HG03097 (cell line): ENCODE data around the gene MAP1B.
A peak's percentile ranks its signal among the peaks of the same experiment; 100 is the strongest.

ENCODE experiments used
- ATAC-seq: cut with Tn5 transposase; IDR thresholded peaks from one replicate; pipeline ENCODE4 v1.9.1; 2021; ENCODE audit not compliant: unreplicated experiment, low FRiP score

Gene MAP1B

DNA sequence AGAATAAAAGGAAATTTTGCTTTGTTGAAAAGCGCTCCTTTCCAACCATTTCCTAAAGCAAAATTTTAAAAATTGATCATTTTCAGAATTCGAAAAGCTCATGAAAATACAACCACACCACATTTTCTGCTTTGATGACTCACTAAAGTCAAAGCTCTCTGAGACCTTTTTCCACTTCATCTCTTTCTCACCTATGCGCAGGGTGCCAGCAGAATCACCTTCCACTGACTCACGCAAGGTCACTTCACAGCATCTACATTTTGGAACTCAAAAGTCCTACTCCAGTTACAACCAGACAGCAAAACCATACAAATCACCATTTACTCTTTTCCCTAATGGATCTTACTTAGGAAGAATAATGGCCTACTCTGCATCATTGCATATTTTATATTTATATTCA lies 106.2 kb downstream of the MAP1B start:
- no peak for ATAC-seq

- ATAC-seq: no peak
Observed at GRCh38 chr5:72214168-72214567, 106.9 kb downstream of the MAP1B start.

GRCh38 chr5:72216756-72217155 lies 109.5 kb downstream of the MAP1B start:
- ATAC-seq: no peak

GRCh38 chr5:72221099-72221498 lies 113.8 kb downstream of the MAP1B start:
- ATAC-seq: no peak

- no peak for ATAC-seq
Observed at GRCh38 chr5:72221541-72221940, 114.3 kb downstream of the MAP1B start.

DNA sequence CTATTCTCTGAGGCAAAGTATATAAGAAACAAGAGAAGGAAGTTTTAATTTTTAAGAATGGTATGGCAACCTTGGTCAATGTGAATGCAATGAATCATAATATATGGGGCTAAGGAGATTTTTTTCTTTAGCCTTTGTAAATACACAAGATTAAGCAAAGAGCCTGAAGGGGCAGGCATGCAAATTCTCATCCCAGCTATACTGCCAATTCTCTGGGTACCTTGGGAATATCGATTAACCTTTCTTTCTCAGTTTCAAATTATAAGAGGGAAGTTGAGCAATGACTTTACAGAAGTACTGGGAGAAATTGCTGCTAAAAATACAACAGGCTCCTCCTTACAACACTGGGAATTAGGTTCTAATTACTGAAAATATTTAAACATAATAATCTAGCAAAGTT lies 115.2 kb downstream of the MAP1B start:
- ATAC-seq: no peak

DNA sequence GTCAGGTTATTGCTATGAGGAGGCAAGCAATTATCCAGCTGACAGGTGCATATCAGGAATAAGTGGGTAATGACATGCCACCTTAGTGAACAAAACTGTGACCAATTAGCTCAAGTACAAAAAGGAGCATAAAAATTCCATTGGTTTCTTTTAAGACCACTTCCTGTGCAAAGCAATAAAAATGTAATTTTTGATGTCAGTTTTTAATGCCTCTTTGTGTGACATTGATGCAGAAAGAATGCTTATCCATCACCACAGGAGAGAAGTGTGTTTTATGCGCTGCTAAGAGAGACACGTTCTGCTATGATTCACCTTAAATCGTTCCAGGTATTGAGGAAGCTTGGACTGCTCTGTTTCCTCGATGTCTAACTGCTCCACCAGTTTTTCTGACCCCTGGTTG lies 116.1 kb downstream of the MAP1B start:
- ATAC-seq: no peak

DNA sequence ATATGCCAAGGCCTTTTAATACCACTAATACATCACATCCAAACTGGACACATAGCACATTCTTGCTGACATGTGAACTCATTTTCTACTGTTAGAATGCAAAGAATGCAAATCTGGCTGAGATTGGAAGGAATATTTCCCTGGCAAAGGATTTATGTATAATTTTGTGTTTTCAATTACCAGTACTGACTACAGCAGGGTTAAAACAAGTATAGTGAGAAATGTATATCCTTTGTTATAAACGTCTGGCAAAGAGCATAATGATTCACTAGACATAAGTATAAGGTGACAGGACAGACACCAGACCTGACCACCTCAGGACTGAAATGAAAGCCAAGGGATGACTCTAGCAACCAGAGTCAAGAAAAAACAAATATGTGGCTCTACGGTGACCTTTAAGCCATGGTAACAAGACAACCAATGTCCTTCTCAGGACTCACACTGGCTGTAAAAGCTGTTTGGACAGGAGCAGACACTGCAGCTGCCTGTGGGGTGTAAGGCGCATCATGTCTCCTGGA lies 117.7 kb downstream of the MAP1B start:
- no peak for ATAC-seq

GRCh38 chr5:72225741-72226140 lies 118.5 kb downstream of the MAP1B start:
- ATAC-seq: no peak

DNA sequence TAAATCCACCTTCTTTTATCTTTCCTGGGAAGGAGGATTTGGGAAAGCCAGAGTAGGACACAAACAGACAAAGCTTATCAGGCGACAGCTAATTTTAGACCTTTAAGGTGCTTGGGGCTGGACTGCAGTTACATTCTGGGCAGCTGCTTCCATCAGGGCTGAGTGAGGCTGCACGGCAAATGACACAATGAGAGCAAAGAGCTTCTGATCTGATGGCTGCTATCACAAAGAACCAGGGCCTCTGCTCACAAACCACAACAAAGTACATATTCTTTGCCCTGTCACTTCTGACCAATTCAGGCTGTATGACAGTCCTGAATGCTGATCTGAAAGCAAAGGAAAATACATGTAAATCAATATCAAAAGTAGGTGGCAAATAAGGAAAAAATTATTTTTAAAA lies 119.7 kb downstream of the MAP1B start:
- ATAC-seq: no peak

- ATAC-seq: no peak
Observed at GRCh38 chr5:72228960-72229359, 121.7 kb downstream of the MAP1B start.

DNA sequence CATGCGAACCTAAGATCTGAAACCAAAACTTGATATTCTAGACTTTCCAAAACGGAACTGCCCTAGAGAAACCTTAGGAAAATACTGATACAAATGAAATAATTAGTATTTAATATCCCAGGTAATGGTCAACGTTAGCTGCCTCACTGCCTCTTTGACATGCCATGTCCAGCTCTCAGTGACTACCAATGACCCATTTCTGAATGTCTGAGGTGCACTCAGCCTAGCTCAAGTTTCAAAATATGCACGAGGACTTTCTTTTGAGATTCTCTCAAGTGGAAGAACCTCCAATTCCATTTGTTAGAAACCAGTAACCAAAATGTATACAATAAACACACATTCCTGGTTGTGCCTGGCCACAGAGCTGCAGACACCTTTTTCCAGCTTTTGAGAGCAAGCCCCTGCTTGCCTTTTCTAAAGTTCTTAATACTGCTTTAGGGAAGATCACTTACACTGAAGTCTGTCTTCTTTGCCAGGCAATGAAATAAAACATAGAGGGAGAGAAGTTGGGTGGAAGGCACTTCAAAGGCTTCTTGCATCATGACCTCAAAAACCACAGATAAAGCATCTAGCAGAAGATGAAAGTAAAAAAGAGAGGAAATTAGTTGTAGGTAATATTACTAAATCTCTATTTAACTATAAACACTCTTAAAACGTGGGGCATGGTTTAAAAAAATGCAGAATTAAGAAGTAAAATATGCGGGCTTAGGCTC lies 124.9 kb downstream of the MAP1B start:
- no peak for ATAC-seq

DNA sequence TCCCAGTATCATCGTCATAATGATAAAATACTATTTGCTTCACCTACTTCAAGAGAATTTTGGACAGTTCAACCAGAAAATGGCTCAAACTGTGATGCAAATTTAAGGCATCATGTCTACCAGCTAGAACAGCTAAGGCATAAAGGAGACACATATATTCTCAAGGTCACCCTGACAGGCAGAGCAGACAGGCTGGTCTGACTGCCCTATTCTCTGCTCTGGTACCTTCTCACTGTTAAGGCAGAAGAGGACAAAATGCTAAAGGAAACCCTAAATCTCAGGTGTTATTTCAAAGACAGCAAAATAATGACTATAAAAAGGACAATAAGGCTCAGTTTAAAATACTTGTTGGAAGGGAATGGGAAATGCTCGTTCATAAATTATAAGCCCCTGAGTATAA lies 125.6 kb downstream of the MAP1B start:
- no peak for ATAC-seq

DNA sequence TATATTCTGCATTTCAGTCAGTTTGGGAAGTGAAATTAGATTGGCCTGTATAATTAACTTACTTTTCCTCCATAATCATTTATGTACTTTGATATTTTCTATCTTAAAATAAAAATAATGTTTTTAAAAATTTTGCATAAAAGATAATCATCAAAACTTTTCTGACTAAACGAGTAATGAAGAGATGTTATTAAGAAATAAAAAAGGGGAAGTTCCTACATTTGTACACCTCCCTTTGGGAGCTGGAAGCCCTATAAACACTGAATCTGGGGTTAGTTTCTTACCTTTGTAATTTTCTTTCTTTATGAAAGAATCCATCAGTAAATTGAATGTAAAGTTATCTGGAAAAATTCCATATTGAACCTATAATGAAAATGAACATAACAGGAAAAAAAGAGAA lies 126.6 kb downstream of the MAP1B start:
- ATAC-seq: no peak

GRCh38 chr5:72234265-72234700 lies 127.0 kb downstream of the MAP1B start:
- ATAC-seq: peak; percentile 76

DNA sequence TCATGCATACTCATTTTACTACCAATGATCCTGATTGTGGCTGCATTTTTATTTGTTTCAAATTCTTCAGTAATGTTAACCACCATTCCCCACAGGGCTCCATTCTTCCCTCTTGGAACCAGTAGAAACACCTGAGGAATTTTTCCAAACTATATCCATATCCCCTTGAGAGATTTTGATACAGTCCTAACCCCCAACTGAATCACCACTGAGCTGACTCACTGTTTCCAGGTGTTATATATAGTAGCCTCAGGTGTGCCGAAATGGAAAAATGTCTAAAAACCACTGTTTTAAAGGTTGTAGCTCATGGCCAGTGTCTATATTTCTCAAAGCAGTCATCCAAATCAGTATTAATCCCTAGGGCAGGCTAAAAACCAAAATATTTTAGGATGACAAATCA lies 127.6 kb downstream of the MAP1B start:
- ATAC-seq: no peak

GRCh38 chr5:72235725-72236124 lies 128.4 kb downstream of the MAP1B start:
- ATAC-seq: no peak

DNA sequence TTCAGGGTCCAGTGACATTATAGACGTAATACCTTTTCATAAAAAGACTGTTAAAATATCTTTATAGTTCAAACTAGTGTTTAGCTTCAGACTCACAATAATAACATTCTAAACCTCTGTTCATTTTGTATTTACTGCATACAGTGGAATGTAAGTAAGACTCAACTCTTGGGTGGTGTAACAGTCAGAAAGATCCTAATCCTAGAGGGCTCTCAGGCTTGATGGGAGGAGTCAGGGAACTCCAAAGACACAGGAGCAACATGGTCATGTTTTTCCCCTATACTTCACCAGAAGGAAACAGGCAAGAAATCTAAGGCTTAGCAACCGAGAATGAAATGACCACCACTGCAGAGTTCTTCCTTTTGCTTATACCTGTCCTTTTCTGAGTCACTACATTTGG lies 130.1 kb downstream of the MAP1B start:
- no peak for ATAC-seq

- no peak for ATAC-seq
Observed at GRCh38 chr5:72237879-72238278, 130.6 kb downstream of the MAP1B start.

DNA sequence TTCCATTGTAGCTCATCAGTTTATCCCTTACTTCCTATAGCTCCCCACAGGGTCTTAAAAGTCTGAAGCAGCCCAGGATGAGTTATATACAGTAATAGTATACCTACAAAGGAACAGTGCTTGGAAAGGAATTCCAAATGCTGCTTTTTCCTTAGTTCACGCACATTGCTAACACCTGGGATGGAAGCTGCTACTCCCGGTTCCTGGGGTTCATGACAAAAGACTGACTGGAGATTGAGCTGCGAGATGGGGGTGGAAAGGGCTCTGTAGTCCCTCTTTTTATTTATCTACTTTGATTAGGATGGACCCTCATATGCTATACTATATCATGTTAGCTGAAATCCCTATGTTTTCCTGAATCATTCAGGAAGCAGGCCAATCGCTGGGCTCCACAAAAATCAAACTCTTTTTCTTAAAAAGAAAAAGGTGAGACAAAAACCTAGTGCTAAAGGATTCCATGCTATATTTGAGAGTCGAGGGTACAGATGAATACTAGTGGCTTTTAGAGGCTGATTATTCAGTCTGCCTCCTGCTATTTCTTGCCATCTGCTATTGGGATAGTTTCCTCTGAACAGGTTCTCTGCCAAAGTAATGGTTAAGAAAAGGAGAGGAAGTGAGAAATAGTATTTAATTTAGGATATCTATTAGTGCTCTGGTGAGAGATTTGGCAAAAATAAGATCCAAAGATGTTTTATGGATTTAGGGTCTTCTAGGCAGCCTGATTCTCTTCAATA lies 131.6 kb downstream of the MAP1B start:
- no peak for ATAC-seq

DNA sequence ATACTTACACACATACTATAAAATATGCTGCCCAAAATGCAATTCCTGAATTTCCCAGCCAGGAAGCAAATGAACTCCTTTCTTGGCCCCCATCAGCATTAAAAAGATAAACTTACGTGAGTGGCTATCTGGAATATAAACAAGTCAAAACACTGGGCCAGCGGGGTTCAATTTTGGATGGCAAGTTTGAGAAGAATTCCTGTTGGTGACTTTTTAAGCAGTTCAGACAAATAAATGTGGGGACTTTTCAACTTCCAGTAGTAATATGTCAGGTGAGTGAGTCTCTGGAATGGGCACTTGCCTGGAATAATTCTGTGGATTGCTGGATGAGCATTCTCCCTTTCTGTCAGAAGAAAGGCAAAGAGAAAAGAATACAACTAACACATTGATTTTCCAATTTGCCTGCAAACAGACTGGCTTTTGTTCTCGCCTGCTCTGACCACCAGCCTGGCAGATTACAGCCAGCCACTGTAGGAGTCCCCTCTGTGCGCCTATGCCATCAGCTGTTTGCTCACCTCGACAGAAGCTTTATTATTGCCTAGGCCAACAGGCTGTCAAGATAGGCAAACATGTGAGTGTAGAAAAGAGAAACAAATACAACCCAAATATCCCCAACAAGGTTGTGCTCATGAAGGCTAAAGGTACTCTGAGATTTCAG lies 134.2 kb downstream of the MAP1B start:
- ATAC-seq: no peak
